ENCODE measurements around the gene ZNF653. TPM values are rescaled to one million over a fixed set of nuclear protein-coding genes. Genes with fewer than 3 reads are reported as not detected.

The ZNF653 gene
- total RNA-seq, 4 donors from 2014 or later = 13.6 to 41.7 (median 14.2) TPM

GRCh38 chr19:11495481-11495880, 10.2 kb downstream of the ZNF653 start:
- no peak for TF ChIP-seq CTCF (IDR thresholded peaks at IDR 0.05)
- no peak for TF ChIP-seq POLR2A (IDR thresholded peaks at IDR 0.05)
- intact Hi-C loops (cut with DNase I) = loop anchor here (10.0 kb wide), 1 partner anchor 89 kb away; no protein-coding TSS in a partner anchor
- H3K36me3 ChIP-seq = peaks cover 19 to 23% of the 10 kb centered on the region in 2 donors
- H3K4me3 ChIP-seq (replicated peaks in 1 of 3) = no peak overlapping the region
- H3K4me1 ChIP-seq = no peaks in the 10 kb centered on the region
- no peak overlapping the region for H3K27ac ChIP-seq
- no peak for DNase-seq
- no peaks in the 10 kb centered on the region for H3K9me3 ChIP-seq
- H3K27me3 ChIP-seq = no peaks in the 10 kb centered on the region
- WGBS, 2 donors = 90 to 93% methylated on average over 7 to 10 of the region's 10 CpGs

- no peak for DNase-seq
- Histone ChIP-seq H3K4me3 (replicated peaks in 1 of 3) (no peak overlapping the region), H3K27ac (no peak overlapping the region), H3K4me1 (no peaks in the 10 kb centered on the region), H3K27me3 (no peaks in the 10 kb centered on the region), H3K9me3 (no peaks in the 10 kb centered on the region), H3K36me3 (peaks cover 19 to 23% of the 10 kb centered on the region in 2 donors)
- TF ChIP-seq POLR2A (IDR thresholded peaks at IDR 0.05) (no peak), CTCF (IDR thresholded peaks at IDR 0.05) (no peak)
- intact Hi-C loops (cut with DNase I) = loop anchor here (10.0 kb wide), 1 partner anchor 90 kb away; no protein-coding TSS in a partner anchor
- WGBS, 2 donors = 91% methylated on average over 25 to 27 of the region's 27 CpGs
Observed at GRCh38 chr19:11494634-11495285, 10.9 kb downstream of the ZNF653 start.

GRCh38 chr19:11489378-11489777, 16.3 kb downstream of the ZNF653 start:
- no peaks in the 10 kb centered on the region for H3K4me1 ChIP-seq
- intact Hi-C loops (cut with DNase I) = no loop called here
- H3K27ac ChIP-seq = no peak overlapping the region
- DNase-seq = no peak
- no peaks in the 10 kb centered on the region for H3K27me3 ChIP-seq
- H3K4me3 ChIP-seq (replicated peaks in 1 of 3) = no peak overlapping the region
- no peaks in the 10 kb centered on the region for H3K9me3 ChIP-seq
- H3K36me3 ChIP-seq = peaks cover 6 to 16% of the 10 kb centered on the region in 2 donors
- TF ChIP-seq CTCF (IDR thresholded peaks at IDR 0.05) (no peak), POLR2A (IDR thresholded peaks at IDR 0.05) (no peak)
- WGBS, 2 donors = 92 to 96% methylated on average over 7 of the region's 7 CpGs

- 88 to 92% methylated on average over 28 to 32 of the region's 45 CpGs for WGBS, 2 donors
- no peak for DNase-seq
- Histone ChIP-seq H3K27me3 (peaks cover 5% of the 10 kb centered on the region), H3K4me1 (peaks cover 0 to 13% of the 10 kb centered on the region in 2 donors), H3K9me3 (no peaks in the 10 kb centered on the region), H3K27ac (no peak overlapping the region), H3K36me3 (peaks cover 7 to 20% of the 10 kb centered on the region in 2 donors), H3K4me3 (replicated peaks in 1 of 3) (no peak overlapping the region)
- TF ChIP-seq CTCF (IDR thresholded peaks at IDR 0.05) (no peak), POLR2A (IDR thresholded peaks at IDR 0.05) (no peak)
- intact Hi-C loops (cut with DNase I) = no loop called here
Observed at GRCh38 chr19:11486661-11487503, 18.8 kb downstream of the ZNF653 start.

Data from thyroid gland (tissue), 4 donors.